ENCODE data around the gene RNU6-1. TPM values are rescaled to one million over a fixed set of nuclear protein-coding genes. Genes with fewer than 3 reads are reported as not detected.

Gene RNU6-1
- total RNA-seq, 1 experiment from 2014 or later, result not detected

GRCh38 chr15:67840749-67841512 lies 1.1 kb upstream of the RNU6-1 start:
- Histone ChIP-seq H3K27me3 (no peaks in the 10 kb centered on the region), H3K9me3 (no peaks in the 10 kb centered on the region), H3K36me3 (0 out of 2 replicates have a peak, but pooled peaks cover 2% of the 10 kb centered on the region), H3K4me3 (peak overlapping the region; percentile 92)
- DNase-seq, result peak; percentile 27

DNA sequence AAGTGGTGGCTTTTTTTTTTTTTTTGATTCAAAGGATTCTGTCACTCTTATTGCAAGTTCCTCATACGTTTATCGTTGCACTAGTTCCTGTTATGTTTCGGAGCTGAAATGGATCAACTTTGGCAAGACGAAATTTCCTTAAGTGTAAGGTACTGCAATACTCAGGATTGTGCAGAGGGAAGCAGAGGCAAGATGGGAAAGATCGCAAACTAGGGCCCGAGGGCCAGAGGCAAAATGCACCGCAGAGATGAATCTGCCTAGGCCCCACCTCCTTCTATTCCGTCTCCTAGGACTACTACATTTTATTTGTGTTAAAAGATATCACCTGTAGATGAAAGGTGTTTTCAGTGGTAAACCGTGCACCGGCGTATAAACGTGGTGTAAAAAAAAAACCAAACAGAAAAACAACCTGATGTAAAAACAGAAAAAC lies 331 bp downstream of the RNU6-1 start:
- peak overlapping the region; percentile 92 for H3K4me3 ChIP-seq
- H3K27me3 ChIP-seq, result no peaks in the 10 kb centered on the region
- no peaks in the 10 kb centered on the region for H3K9me3 ChIP-seq
- peak; percentile 29 for DNase-seq
- 0 out of 2 replicates have a peak, but pooled peaks cover 2% of the 10 kb centered on the region for H3K36me3 ChIP-seq

DNA sequence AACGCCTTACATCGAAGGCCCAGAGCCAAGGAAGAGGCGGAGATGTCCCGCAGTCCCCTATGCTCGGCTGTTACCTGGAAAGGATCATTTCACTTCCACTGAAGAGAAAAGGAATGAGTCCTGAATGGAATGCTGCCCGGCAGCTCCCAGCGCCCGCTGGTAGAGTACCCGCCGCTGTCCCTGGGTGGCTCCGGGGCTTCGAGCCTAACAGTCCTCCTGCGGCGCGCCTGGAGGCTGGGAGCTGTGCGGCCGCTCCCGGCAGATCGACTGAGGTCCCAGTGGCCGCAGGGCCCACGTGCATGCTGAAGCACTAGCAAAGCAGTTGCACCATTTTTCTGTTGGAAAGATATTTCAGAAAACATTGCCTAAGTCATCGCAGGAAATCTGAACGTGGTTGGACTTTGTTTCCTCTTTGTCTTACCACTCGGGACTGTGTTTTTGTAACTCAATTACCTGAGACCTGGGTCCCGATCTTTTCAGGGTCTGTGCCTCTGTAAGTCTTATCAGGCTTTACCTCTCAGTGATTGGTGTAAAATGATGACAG lies 984 bp downstream of the RNU6-1 start:
- no peak for DNase-seq
- H3K4me3 ChIP-seq, result no peak overlapping the region

DNA sequence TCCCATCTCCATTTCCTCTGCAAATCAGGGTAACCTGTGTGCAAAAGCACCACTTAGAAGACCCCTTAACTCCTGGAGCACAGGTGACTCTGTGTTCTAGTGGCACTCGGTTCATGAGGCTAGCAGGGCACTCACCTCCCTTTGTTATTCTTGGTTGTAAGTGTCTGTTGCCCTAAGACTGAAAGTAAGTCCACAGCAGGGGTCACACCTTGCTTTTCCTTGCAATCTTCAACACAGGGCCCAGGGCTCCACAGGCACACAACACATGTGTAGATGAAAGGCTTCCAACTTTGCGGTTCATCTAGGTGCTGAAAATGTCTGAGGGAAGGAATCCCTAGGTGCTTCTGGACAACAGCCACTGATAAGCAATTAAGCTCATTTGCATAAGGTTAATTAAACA lies 2.9 kb downstream of the RNU6-1 start:
- no peaks in the 10 kb centered on the region for H3K27me3 ChIP-seq
- H3K36me3 ChIP-seq, result 0 out of 2 replicates have a peak, but pooled peaks cover 2% of the 10 kb centered on the region
- DNase-seq, result no peak
- H3K9me3 ChIP-seq, result no peaks in the 10 kb centered on the region
- no peak overlapping the region for H3K4me3 ChIP-seq

More for the DNA sequence above, 984 bp downstream of the RNU6-1 start:
- Histone ChIP-seq H3K27me3 (no peaks in the 10 kb centered on the region), H3K36me3 (0 out of 2 replicates have a peak, but pooled peaks cover 2% of the 10 kb centered on the region), H3K9me3 (no peaks in the 10 kb centered on the region)

- H3K36me3 ChIP-seq, result 0 out of 2 replicates have a peak, but pooled peaks cover 2% of the 10 kb centered on the region
- no peaks in the 10 kb centered on the region for H3K27me3 ChIP-seq
- no peak for DNase-seq
- no peak overlapping the region for H3K4me3 ChIP-seq
- no peaks in the 10 kb centered on the region for H3K9me3 ChIP-seq
These were observed 3.4 kb downstream of the RNU6-1 start for GRCh38 chr15:67836477-67836876.

- Histone ChIP-seq H3K9me3 (no peaks in the 10 kb centered on the region), H3K27me3 (no peaks in the 10 kb centered on the region), H3K4me3 (no peak overlapping the region)
These were observed 3.8 kb downstream of the RNU6-1 start for GRCh38 chr15:67836134-67836455.

DNA sequence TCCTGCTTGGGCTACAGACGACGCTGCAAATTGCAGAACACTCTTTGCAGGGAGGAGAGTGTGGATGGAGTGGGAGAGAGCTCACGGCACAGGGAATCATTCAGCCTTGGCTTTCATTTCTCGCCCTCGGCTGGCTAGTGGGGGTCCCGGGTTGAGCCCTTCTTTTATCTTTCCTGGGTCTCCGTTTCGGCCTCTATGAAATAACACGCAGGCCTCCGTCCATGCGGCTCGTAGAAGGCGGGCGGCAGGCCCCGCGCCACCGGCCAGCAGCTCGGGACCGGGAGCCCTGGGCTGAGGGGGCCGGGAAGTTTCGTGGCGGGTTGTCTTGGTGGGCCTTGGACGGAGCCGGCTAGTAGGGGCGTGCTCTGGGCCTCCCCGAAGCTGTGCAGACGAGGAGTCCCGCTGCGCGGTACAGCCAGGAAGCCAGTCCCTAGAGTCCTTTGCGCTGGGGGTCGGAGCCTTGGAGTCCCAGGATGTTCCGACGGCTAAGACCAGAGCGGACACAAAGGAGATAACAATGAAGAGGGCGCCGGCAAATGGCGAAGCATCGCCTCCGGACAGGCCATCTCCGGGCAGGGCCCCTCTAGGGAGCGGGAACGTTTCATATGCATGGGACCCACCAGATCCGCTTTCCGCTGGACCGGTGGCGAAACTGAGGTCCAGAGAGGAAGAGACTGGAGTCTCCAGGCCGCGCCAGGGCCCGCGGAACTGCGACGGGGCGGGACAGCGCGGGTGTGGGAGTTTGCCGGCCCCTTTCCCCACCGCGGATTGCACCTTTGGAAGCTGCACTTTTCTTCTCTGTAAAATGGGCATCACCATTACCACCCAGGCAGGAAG lies 4.3 kb downstream of the RNU6-1 start:
- Histone ChIP-seq H3K36me3 (0 out of 2 replicates have a peak, but pooled peaks cover 2% of the 10 kb centered on the region), H3K27me3 (no peaks in the 10 kb centered on the region), H3K4me3 (no peak overlapping the region), H3K9me3 (no peaks in the 10 kb centered on the region)
- no peak for DNase-seq

More at GRCh38 chr15:67836134-67836455, 3.8 kb downstream of the RNU6-1 start:
- no peak for DNase-seq
- 0 out of 2 replicates have a peak, but pooled peaks cover 2% of the 10 kb centered on the region for H3K36me3 ChIP-seq

DNA sequence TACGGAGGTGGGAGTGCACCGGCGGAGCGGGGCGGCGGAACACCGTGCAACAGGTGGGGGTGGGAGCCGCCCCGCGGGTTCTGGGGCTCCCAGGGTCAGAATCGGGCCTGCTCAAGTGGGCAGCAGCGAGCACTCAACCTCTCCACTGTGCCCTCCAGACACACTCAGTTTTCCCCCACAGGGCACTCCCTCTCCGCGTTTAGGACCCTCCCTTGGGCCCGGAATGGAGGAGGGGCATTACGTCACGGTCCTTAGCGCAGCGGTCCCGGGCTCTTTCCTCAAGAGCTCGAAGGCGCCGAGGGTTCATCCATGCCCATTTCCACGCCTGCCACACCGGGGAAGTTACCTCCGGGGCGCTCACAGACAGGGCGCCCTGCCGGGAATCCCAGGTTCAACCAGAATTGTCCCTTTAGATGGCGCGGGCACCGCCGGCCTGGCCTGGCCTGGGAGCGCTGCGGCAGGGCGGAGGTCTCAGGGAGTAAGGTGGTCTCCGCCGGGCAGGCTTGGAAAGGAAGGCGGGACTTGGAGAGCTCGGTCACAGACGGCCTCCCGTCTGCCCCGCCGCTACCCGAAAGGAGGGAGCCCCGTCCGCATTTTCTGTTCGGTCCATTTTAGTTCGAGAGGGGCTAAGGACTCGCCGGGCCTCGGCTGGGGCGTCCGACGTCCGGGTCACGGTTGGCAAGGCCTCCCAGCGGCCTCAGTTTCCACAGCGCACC lies 5.1 kb downstream of the RNU6-1 start:
- no peaks in the 10 kb centered on the region for H3K36me3 ChIP-seq
- no peak for DNase-seq
- H3K9me3 ChIP-seq, result no peaks in the 10 kb centered on the region
- no peak overlapping the region for H3K4me3 ChIP-seq
- H3K27me3 ChIP-seq, result no peaks in the 10 kb centered on the region

GRCh38 chr15:67833710-67834511 lies 5.9 kb downstream of the RNU6-1 start:
- H3K4me3 ChIP-seq, result no peak overlapping the region
- no peak for DNase-seq
- H3K9me3 ChIP-seq, result no peaks in the 10 kb centered on the region
- H3K27me3 ChIP-seq, result no peaks in the 10 kb centered on the region
- H3K36me3 ChIP-seq, result no peaks in the 10 kb centered on the region

DNA sequence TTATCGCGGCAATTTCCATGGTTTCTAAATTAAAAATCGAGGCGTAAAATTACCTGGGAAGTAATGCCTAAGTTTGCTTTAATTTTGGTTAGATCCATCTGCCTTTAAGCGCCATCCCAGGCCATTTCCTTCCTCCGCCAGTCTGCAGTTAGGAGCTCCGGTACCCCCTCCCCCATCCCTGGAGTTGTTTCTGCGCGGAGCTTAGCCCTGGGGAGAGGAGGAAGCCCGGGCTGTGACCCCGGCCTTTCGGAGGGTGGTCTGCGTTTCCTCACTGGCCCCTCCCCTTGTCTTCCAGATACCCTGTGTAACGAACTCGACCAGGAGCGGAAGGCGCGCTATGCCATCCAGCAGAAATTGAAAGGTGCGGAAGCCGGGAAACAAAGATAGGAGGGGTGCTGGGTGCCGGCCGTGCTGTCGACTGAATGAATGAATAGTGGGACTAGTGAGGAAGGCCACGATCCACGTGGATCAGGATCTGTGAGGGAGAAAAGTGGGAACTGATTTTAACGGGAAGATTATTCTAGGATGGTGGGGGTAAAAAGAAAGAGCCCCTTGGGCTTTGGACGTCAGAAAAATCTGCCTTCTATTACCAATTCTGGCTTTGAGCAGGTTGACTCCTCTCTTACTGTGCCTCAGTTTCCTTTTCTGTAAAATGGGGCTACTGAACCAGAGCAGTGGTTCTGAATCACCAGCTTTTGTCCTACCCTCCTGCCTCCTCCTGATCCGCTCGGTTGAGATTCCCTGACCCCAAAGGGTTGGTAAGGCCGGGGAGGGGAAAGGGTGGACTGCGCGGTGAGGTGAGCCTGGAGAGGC lies 6.7 kb downstream of the RNU6-1 start:
- DNase-seq, result no peak
- no peak overlapping the region for H3K4me3 ChIP-seq
- peaks cover 7% of the 10 kb centered on the region; the same call in 1 of the 2 replicates for H3K27me3 ChIP-seq
- H3K36me3 ChIP-seq, result no peaks in the 10 kb centered on the region
- no peaks in the 10 kb centered on the region; the same call in 1 of the 2 replicates for H3K9me3 ChIP-seq

DNA sequence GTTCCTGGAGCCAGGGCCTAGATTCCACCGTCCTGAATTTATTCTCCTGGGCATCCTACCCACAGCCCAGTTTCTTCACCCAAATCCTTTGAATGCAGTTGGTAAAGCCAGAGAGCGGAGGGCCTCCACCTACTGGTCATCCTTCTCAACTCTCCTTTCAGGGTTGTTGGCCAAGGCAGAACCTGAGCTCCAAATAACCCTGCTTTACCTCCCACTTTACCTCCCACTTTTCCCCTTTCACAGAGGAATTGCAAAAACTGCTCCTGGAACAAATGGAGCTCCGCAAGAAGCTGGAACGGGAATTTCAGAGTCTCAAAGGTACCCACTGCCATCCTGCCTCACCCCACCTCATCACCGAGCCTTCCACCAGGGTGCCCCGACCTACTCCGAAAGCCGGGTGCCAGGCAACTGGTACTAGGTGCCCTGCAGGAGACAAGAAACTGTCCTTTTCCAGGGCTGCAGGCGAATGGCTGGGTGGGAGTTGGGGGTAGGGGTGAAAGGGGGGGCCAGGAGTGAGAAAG lies 7.8 kb downstream of the RNU6-1 start:
- Histone ChIP-seq H3K27me3 (peaks cover 16% of the 10 kb centered on the region), H3K4me3 (no peak overlapping the region), H3K9me3 (no peaks in the 10 kb centered on the region; the same call in 1 of the 2 replicates), H3K36me3 (no peaks in the 10 kb centered on the region)
- peak; percentile 38 for DNase-seq

DNA sequence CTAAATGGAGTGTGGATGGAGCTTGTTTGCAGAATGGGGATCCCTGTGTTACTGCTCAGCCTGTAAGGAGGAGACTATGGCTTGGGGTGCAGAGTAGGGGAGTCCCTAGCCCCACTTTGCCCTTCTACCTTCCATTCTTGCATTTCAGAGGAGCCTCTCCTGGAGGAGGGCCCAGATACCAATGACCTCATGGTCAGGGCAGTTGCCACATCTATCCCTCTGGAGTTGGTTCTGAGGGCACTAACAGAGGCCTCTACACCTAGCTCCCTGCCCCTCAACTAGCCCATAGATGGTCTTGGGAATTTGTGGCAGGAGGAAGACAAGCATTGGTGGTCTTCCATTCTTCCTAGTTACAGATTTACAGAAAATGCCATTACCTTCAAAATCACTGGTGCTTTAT lies 8.5 kb downstream of the RNU6-1 start:
- no peaks in the 10 kb centered on the region for H3K36me3 ChIP-seq
- peaks cover 23% of the 10 kb centered on the region for H3K27me3 ChIP-seq
- no peak for DNase-seq

DNA sequence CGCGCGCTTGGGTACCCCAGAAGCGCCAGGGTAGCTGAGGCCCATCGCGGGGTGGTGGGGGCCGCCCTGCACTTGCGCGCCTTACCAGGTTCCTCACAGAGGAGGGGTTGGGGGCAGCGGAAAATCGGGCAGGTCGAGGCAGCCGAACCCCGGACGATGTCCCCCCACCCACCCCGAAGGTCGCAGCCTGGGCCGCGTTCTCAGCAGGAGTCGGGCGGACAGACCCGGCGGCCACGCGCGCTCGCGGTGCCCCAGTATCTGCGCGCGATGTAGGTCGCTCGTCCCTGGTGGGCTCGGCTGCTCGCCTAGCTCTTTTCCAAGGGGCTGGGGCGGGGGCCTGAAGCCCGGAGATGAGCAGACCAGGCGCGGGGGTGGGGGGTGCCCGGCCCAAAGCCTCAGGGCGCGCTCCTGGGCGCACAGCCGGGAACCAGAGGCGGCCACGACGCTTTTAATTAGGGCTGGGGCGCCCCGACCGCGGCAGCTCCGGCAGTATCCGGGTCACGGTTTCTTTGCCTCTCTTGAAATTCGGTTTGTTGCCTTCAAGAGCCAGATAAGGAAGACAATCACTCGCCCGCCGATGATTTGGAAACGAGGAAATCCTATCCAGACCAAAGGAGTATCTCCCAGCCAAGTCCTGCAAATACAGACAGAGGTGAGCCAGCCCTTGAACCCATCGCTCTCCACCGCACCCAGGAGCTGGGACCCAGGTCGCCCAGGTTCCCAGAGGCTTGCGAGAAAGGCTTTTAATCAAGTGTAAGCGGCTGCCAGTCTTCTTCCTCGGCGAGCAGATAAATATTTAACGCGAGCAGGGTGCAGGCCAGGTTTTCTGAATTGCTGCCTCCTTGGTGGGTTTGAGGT lies 10.0 kb downstream of the RNU6-1 start:
- Histone ChIP-seq H3K27me3 (peaks cover 36% of the 10 kb centered on the region), H3K4me3 (no peak overlapping the region), H3K36me3 (no peaks in the 10 kb centered on the region), H3K9me3 (no peaks in the 10 kb centered on the region; the same call in 1 of the 2 replicates)
- DNase-seq, result no peak

More for the DNA sequence above, 8.5 kb downstream of the RNU6-1 start:
- H3K9me3 ChIP-seq, result no peaks in the 10 kb centered on the region; the same call in 1 of the 2 replicates
- H3K4me3 ChIP-seq, result no peak overlapping the region

All from MG63 (cell line).